Endothelial cell of umbilical vein (primary cell): ENCODE data around the gene MINDY2. TPM values are rescaled to one million over a fixed set of nuclear protein-coding genes. Genes with fewer than 3 reads are reported as not detected.

Experiments
- BruUV-seq: library from RNA; stranded (reverse); fragments of 400-500 nt; replicated peaks from 2 replicates; lab custom pipeline; 2021; lab: Mats Ljungman, UMichigan
- CTCF ChIA-PET: fragments of 300-600, 350-600 bp; sonication (Branson Sonifier 250); formaldehyde crosslinking; loops from one replicate; lab custom pipeline; 2021; ENCODE audit warnings: antibody characterized with exemption, inconsistent platforms; lab: Charles Lee
- POLR2A ChIA-PET: fragments of 300-600, 350-600 bp; sonication (Branson Sonifier 250); formaldehyde crosslinking; loops from one replicate; lab custom pipeline; 2021; ENCODE audit warnings: antibody characterized with exemption, inconsistent platforms; lab: Charles Lee
- DNase-seq: peaks from one replicate; pipeline ENCODE4 v3.0.0-alpha.2; 2011; ENCODE audit warnings: low read depth, low spot score
- FAIRE-seq: peaks from 2 replicates; lab custom pipeline; 2011; peaks lifted over from hg19 to GRCh38; lab: Jason Lieb, UNC
- H2AFZ ChIP-seq: 2 replicates; pipeline ENCODE4 v1.6.0; 2012; ENCODE audit warnings: low read depth, low read length, control low read depth, inconsistent platforms
- H3K27ac ChIP-seq: 2 replicates; pipeline ENCODE4 v1.5.1; 2011; ENCODE audit warnings: low read depth, mild to moderate bottlenecking, control low read depth, low read length, moderate library complexity; ENCODE audit not compliant: insufficient read depth
- H3K27me3 ChIP-seq, 2 experiments: 2 replicates each; pipeline versions ENCODE4 v1.6.0 to v1.6.1; 2011; ENCODE audit warnings: low read length in 2 of 2, mixed read lengths in 1 of 2; ENCODE audit not compliant: control insufficient read depth in 2 of 2, insufficient read depth in 2 of 2
- H3K36me3 ChIP-seq, 2 experiments: 2 replicates in 1 of 2; 3 replicates in 1 of 2; pipeline ENCODE4 v1.5.1; 2011; ENCODE audit warnings: low read length in 2 of 2, mild to moderate bottlenecking in 1 of 2, moderate library complexity in 1 of 2; ENCODE audit not compliant: control insufficient read depth in 2 of 2, insufficient read depth in 2 of 2; ENCODE audit errors: extremely low read depth in 1 of 2
- H3K4me1 ChIP-seq: 3 replicates; pipeline ENCODE4 v1.5.1; 2011; ENCODE audit warnings: mild to moderate bottlenecking, low read length; ENCODE audit not compliant: control insufficient read depth, insufficient read depth; ENCODE audit errors: extremely low read depth
- H3K4me2 ChIP-seq: 2 replicates; pipeline ENCODE4 v1.6.1; 2011; ENCODE audit warnings: low read length, control low read depth, mixed read lengths; ENCODE audit not compliant: insufficient read depth
- H3K4me3 ChIP-seq, 3 experiments: fragments of 200-600 bp in 1 of 3; sonication (generic), shearing (Covaris generic) in 1 of 3; replicated peaks in 1 of 3; 2 replicates each; pipeline ENCODE4 v1.5.1; 2011 to 2016; ENCODE audit warnings: control low read depth in 3 of 3, low read length in 3 of 3, mild to moderate bottlenecking in 2 of 3, inconsistent platforms in 1 of 3, low read depth in 1 of 3, moderate library complexity in 1 of 3; ENCODE audit not compliant: insufficient read depth in 1 of 3
- H3K79me2 ChIP-seq: 2 replicates; pipeline ENCODE4 v1.6.0; 2012; ENCODE audit warnings: low read length, inconsistent platforms; ENCODE audit not compliant: control insufficient read depth, insufficient read depth
- H3K9ac ChIP-seq: replicated peaks from 2 replicates; pipeline ENCODE3; 2011; ENCODE audit warnings: low read length, control low read depth; ENCODE audit not compliant: insufficient read depth; ENCODE audit errors: extremely low read depth
- H3K9me1 ChIP-seq: replicated peaks from 3 replicates; pipeline ENCODE4 v1.6.0; 2011; ENCODE audit warnings: mild to moderate bottlenecking, low read length; ENCODE audit not compliant: control insufficient read depth, insufficient read depth; ENCODE audit errors: extremely low read depth
- H3K9me3 ChIP-seq: replicated peaks from 2 replicates; pipeline ENCODE4 v1.5.1; 2012; ENCODE audit warnings: low read length, inconsistent platforms; ENCODE audit not compliant: control insufficient read depth, insufficient read depth
- H4K20me1 ChIP-seq: replicated peaks from 2 replicates; pipeline ENCODE3; 2011; ENCODE audit warnings: mild to moderate bottlenecking, low read length; ENCODE audit not compliant: control insufficient read depth, insufficient read depth; ENCODE audit errors: extremely low read depth
- CTCF ChIP-seq, 2 donors: IDR thresholded peaks; 1 replicate in 1 of 2; 2 replicates in 1 of 2; pipeline ENCODE4 v1.5.1; 2011; ENCODE audit warnings: low read length in 2 of 2, mild to moderate bottlenecking in 2 of 2, moderate library complexity in 2 of 2, control low read depth in 1 of 2, inconsistent platforms in 1 of 2, low read depth in 1 of 2; ENCODE audit not compliant: insufficient read depth in 1 of 2; ENCODE audit errors: extremely low read depth in 1 of 2
- EZH2 ChIP-seq: IDR thresholded peaks from 2 replicates; pipeline ENCODE4 v1.6.1; 2012; ENCODE audit warnings: borderline replicate concordance, low read depth, mild to moderate bottlenecking, moderate library complexity, low read length, inconsistent platforms; ENCODE audit not compliant: severe bottlenecking
- FOS ChIP-seq: IDR thresholded peaks from 2 replicates; pipeline ENCODE4 v1.6.1; 2011; ENCODE audit warnings: mild to moderate bottlenecking, low read length, moderate library complexity, borderline replicate concordance; ENCODE audit not compliant: insufficient read depth
- GATA2 ChIP-seq: IDR thresholded peaks from 2 replicates; pipeline ENCODE4 v1.7.0; 2011; ENCODE audit warnings: low read depth, mild to moderate bottlenecking, moderate library complexity, mixed read lengths, low read length; ENCODE audit not compliant: insufficient read length, insufficient read depth
- JUN ChIP-seq: IDR thresholded peaks from 2 replicates; pipeline ENCODE4 v1.6.1; 2011; ENCODE audit warnings: borderline replicate concordance, low read depth; ENCODE audit not compliant: insufficient read length, insufficient read depth
- MAX ChIP-seq: IDR thresholded peaks from 2 replicates; pipeline ENCODE4 v1.6.1; 2011; ENCODE audit not compliant: insufficient read depth, insufficient read length
- MYC ChIP-seq: IDR thresholded peaks from one replicate; pipeline ENCODE4 v1.6.1; 2011; ENCODE audit warnings: mild to moderate bottlenecking, low read depth, low read length
- POLR2A ChIP-seq: IDR thresholded peaks from 2 replicates; pipeline ENCODE4 v1.6.1; 2012; ENCODE audit warnings: low read depth, mild to moderate bottlenecking, control low read depth, low read length
- POLR2AphosphoS5 ChIP-seq: IDR thresholded peaks from 2 replicates; pipeline ENCODE4 v1.6.1; 2012; ENCODE audit warnings: low read depth, mild to moderate bottlenecking, control low read depth, low read length, moderate library complexity; ENCODE audit not compliant: insufficient read depth
- dilution Hi-C: fragments of 300-500 bp; cut with MboI; formaldehyde crosslinking; loops from one replicate; pipeline ENCODE4 v1.15.0; 2019; ENCODE audit warnings: low sequenced_read_pairs; ENCODE audit not compliant: extremely low pct_ligation_motif_present
- intact Hi-C: fragments of 100-400 bp; cut with micrococcal nuclease; formaldehyde crosslinking; loops from one replicate; pipeline ENCODE4 v1.10.0; 2022
- polyA plus RNA-seq, 4 experiments: library from polyadenylated mRNA; depleted of rRNA in 3 of 4; stranded (reverse) in 3 of 4; unstranded in 1 of 4; fragments of >200 nt; gene quantifications; 2 replicates each; pipeline versions ENCODE4 v1.2.1 to v1.2.3, GENCODE V29; 2011 to 2012; ENCODE audit warnings: missing spikeins in 1 of 4
- total RNA-seq: library from RNA; stranded (reverse); gene quantifications from 2 replicates; pipeline ENCODE4 v1.2.3, GENCODE V29; 2021

MINDY2 gene
- total and polyA plus RNA-seq, 2 donors (not counting 3 experiments of a cell fraction or from before 2014, with no cell fraction given): 1.6 to 13.7 TPM

- DNase-seq (no peak), FAIRE-seq (no peak)
- TF ChIP-seq CTCF (IDR thresholded peaks at IDR 0.05; ENCODE audit: extremely low read depth in 1 of 2, insufficient read depth in 1 of 2, low read depth in 1 of 2, low read length in 2 of 2) (no peak), GATA2 (no peak), MAX (no peak), POLR2AphosphoS5 (no peak), JUN (no peak), EZH2 (no peak), MYC (no peak), FOS (no peak), POLR2A (no peak)
- Histone ChIP-seq H2AFZ (no peak overlapping the region), H3K9me1 (peaks cover 2% of the 10 kb centered on the region), H3K4me2 (peak overlapping the region; percentile 74), H3K9ac (no peak overlapping the region), H3K27me3 (no peaks in the 10 kb centered on the region), H3K27ac (no peak overlapping the region), H3K4me1 (peaks cover 22% of the 10 kb centered on the region), H3K79me2 (peaks cover 86% of the 10 kb centered on the region), H3K9me3 (no peaks in the 10 kb centered on the region), H4K20me1 (peaks cover 27% of the 10 kb centered on the region), H3K4me3 (no peak overlapping the region), H3K36me3 (no peaks in the 10 kb centered on the region)
- ChIA-PET POLR2A (no interaction called here), CTCF (no interaction called here)
- dilution Hi-C loops (no loop called here), intact Hi-C loops (no loop called here)
- BruUV-seq: no TSS peak
Observed at GRCh38 chr15:58737298-58737697, 33.8 kb upstream of the MINDY2 start.
